Thyroid gland (tissue), 4 donors: Measurements from ENCODE around the gene MMP24OS. TPM values are rescaled to one million over a fixed set of nuclear protein-coding genes. Genes with fewer than 3 reads are reported as not detected.

Experiments
- DNase-seq, 2 donors: peaks; one replicate each; pipeline ENCODE4 v3.0.0-alpha.2; 2019
- H3K27ac ChIP-seq, 3 donors: fragments of 200-600 bp; sonication (generic); 1 replicate in 2 of 3; 2 replicates in 1 of 3; pipeline ENCODE4 v1.5.1; 2016 to 2019; ENCODE audit warnings: mild to moderate bottlenecking in 1 of 3, moderate library complexity in 1 of 3
- H3K27me3 ChIP-seq: fragments of 200-600 bp; sonication (generic); one replicate; pipeline ENCODE4 v1.5.1; 2019
- H3K36me3 ChIP-seq, 2 donors: fragments of 200-600 bp; sonication (generic); one replicate each; pipeline ENCODE4 v1.5.1; 2016 to 2019
- H3K4me1 ChIP-seq, 2 donors: fragments of 200-600 bp; sonication (generic); one replicate each; pipeline ENCODE4 v1.5.1; 2017 to 2019
- H3K4me3 ChIP-seq, 3 donors: fragments of 200-600 bp; sonication (generic); replicated peaks in 1 of 3; 1 replicate in 2 of 3; 2 replicates in 1 of 3; pipeline ENCODE4 v1.5.1; 2016; ENCODE audit warnings: mild to moderate bottlenecking in 1 of 3
- H3K9me3 ChIP-seq: fragments of 200-600 bp; sonication (generic); one replicate; pipeline ENCODE4 v1.5.1; 2017
- POLR2A ChIP-seq, 2 donors: fragments of 450-650 bp; IDR thresholded peaks; one replicate each; pipeline ENCODE4 v1.6.1; 2017; ENCODE audit warnings: antibody characterized with exemption in 2 of 2, mild to moderate bottlenecking in 2 of 2, moderate library complexity in 1 of 2
- WGBS, 2 donors: methylation state at CpG; one replicate each; pipeline ENCODE4 v1.1.5; 2017; 5-methylcytosine and 5-hydroxymethylcytosine counted together
- intact Hi-C: fragments of 100-400 bp; cut with DNase I; formaldehyde crosslinking; loops from one replicate; pipeline ENCODE4 v1.15.1; 2023
- total RNA-seq, 4 donors: library from RNA; depleted of rRNA; stranded (reverse); fragments of >200 nt; gene quantifications; one replicate each; pipeline ENCODE4 v1.2.3, GENCODE V29; 2016
- TF ChIP-seq, protein P1 (sequence below), 6 experiments: fragments of 200-600 bp in 3 of 6; fragments of 450-650 bp in 3 of 6; sonication (generic) in 3 of 6; IDR thresholded peaks; one replicate each; pipeline ENCODE4 v1.5.1; 2016 to 2019; ENCODE audit warnings: antibody characterized with exemption in 6 of 6, mild to moderate bottlenecking in 2 of 6, inconsistent platforms in 1 of 6, moderate library complexity in 1 of 6

Gene MMP24OS
- total RNA-seq, 4 donors from 2014 or later = 18.3 to 40.3 (median 28.8) TPM

DNA sequence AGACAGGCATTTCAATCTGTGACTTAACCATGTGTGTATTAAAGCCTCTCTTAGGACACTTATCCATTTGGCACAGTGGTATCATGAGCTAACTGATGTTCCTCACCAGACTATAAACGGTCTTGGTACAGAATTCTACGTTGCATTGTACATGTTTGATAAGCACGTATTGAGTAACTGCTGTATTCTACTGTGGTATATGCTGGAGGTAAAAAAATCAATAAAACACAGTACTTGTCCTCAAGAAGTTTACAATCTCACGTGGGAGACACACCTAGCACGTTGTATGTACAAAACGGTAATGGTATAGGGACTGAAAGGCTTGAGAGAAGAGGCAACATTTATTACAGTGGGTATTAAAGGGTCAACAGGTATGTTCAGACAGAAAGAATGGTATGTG lies 47.5 kb upstream of the MMP24OS start:
- TF ChIP-seq, protein P1, sequence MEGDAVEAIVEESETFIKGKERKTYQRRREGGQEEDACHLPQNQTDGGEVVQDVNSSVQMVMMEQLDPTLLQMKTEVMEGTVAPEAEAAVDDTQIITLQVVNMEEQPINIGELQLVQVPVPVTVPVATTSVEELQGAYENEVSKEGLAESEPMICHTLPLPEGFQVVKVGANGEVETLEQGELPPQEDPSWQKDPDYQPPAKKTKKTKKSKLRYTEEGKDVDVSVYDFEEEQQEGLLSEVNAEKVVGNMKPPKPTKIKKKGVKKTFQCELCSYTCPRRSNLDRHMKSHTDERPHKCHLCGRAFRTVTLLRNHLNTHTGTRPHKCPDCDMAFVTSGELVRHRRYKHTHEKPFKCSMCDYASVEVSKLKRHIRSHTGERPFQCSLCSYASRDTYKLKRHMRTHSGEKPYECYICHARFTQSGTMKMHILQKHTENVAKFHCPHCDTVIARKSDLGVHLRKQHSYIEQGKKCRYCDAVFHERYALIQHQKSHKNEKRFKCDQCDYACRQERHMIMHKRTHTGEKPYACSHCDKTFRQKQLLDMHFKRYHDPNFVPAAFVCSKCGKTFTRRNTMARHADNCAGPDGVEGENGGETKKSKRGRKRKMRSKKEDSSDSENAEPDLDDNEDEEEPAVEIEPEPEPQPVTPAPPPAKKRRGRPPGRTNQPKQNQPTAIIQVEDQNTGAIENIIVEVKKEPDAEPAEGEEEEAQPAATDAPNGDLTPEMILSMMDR (IDR thresholded peaks at IDR 0.05) = no peak
- no peak for TF ChIP-seq POLR2A (IDR thresholded peaks at IDR 0.05)
- Histone ChIP-seq H3K4me3 (no peak overlapping the region), H3K4me1 (peaks cover 15% of the 10 kb centered on the region in 2 donors), H3K9me3 (no peaks in the 10 kb centered on the region), H3K27ac (no peak overlapping the region), H3K27me3 (no peaks in the 10 kb centered on the region), H3K36me3 (no peaks in the 10 kb centered on the region)
- DNase-seq = no peak
- WGBS, 2 donors = 79 to 88% methylated on average over 6 of the region's 6 CpGs
- intact Hi-C loops = no loop called here

DNA sequence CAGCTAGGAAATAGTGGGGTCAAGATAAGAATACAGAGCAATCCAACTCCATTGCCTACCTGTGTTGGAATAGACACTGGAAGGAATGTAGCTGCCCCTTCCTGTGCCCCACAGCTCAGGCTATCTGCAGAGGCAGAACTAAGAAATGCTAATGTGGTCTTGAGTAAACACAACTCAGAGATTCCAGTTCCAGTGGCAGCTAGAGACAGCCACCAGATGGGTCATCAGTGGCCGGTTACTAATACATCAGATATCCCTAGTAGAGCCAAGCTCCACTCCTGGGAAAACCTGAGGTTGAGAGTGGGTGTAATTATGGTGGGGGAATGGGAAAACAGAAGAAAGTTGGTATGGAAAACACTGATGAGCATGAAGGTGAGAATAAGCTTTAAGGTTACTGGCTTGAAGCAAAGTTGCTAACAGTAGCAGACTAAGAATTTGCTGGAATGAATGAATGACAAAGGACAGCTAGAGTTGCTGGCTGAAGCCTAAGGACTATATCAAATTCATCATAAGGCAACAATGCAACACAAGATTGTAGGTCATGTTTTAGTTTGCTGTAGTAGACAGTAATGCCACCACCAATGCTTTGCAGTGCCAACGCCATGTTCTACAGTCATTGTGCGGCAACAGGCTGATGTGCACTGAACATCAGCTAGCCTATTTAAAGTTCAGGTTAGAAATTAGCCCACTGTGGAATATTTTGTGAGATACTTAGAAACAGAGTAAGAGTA lies 42.6 kb upstream of the MMP24OS start:
- WGBS, 2 donors = 82 to 83% methylated on average over 3 of the region's 3 CpGs
- peaks cover 27 to 32% of the 10 kb centered on the region in 2 donors for H3K4me1 ChIP-seq
- TF ChIP-seq, protein P1 (IDR thresholded peaks at IDR 0.05) = no peak
- TF ChIP-seq POLR2A (IDR thresholded peaks at IDR 0.05) = no peak
- intact Hi-C loops = no loop called here
- H3K9me3 ChIP-seq = no peaks in the 10 kb centered on the region
- no peak for DNase-seq
- no peaks in the 10 kb centered on the region for H3K36me3 ChIP-seq
- no peak overlapping the region for H3K27ac ChIP-seq
- no peaks in the 10 kb centered on the region for H3K27me3 ChIP-seq
- H3K4me3 ChIP-seq = no peak overlapping the region

DNA sequence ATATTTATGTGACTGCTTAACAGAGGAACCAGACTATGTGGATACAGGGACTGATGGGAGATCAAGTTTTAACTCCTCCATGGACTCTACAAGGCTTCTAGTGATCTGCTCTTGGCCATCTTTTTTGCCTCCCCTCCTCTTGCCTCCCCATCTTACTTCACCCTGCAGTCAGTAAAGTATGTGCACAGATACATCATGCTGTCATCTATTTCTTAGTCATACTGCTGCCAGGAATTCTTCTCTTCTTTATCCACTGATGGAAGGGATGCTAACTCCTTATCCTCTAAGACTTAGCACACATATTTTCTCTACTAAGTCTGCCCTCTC lies 41.9 kb upstream of the MMP24OS start:
- Histone ChIP-seq H3K27me3 (no peaks in the 10 kb centered on the region), H3K4me3 (no peak overlapping the region), H3K4me1 (peaks cover 31 to 38% of the 10 kb centered on the region in 2 donors), H3K27ac (no peak overlapping the region), H3K36me3 (no peaks in the 10 kb centered on the region), H3K9me3 (no peaks in the 10 kb centered on the region)
- DNase-seq = no peak
- intact Hi-C loops = no loop called here
- no peak for TF ChIP-seq POLR2A (IDR thresholded peaks at IDR 0.05)
- TF ChIP-seq, protein P1 (IDR thresholded peaks at IDR 0.05) = no peak

DNA sequence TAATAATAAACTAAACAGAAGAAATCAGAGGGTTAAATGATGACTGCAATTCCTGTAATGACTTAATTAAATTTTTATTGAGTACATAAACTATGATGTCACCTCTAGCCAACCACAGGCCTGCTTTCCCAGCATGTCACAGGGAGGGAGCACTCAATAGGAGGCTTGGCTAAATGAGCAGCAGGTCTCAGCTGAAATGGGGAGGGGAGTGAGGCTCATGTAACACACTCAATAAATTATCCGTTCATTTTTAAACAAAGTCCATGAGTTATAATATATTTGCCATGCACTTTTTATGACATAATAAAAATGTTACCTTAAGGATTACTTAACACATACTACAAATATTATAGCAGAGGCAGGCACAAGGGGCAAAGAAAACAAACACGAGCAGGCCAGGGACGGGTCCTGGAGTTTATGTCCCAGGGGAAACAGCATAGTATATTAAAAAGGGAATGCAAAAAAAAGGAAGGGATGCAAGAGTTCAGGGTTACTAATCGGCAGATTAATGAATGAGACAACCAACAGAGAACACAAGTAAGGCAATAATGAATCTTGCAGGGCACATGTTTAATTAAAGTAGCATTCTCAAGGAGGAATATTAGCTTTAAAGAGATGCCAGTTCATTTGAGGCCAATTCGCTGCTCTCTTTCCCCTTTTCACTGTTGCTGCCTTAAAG lies 41.4 kb upstream of the MMP24OS start:
- no peak for TF ChIP-seq POLR2A (IDR thresholded peaks at IDR 0.05)
- TF ChIP-seq, protein P1 (IDR thresholded peaks at IDR 0.05) = no peak
- H3K27ac ChIP-seq = peak overlapping the region in 1 of 3 donors; percentile 95
- intact Hi-C loops = no loop called here
- no peaks in the 10 kb centered on the region for H3K27me3 ChIP-seq
- no peaks in the 10 kb centered on the region for H3K9me3 ChIP-seq
- no peak overlapping the region for H3K4me3 ChIP-seq
- WGBS, 2 donors = 49 to 53% methylated on average over 5 of the region's 5 CpGs
- H3K36me3 ChIP-seq = no peaks in the 10 kb centered on the region
- DNase-seq = no peak
- peaks cover 36 to 42% of the 10 kb centered on the region in 2 donors for H3K4me1 ChIP-seq

DNA sequence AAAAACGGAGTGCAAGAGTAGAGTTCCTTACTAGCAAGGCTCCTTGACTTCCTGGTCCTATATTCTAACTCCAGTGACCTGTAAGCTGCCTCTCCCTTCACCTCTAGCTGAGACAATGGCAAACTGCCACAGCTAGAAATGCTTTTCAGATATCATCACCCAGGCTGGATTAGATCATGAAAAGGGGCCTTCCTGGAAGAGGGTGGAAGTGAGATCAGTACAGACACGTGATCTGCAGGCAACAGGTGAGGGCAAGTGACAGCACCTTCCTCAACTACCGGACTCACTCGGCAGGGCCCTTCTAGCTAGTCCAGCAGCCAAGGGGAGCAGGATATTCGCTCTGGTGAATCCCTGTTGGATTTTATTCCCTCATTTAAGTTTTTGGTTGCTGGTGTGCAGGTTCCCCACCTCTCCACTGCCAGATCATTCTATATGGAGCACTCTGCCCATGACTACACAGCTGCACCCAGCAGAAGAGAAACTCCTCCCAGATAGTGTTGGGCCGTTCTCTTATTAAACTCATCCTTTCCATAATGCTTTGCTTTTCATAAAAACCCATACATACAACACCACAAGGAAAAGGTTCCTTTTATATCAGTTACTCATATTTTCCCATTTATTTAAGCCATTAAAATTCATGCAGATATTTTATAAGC lies 40.7 kb upstream of the MMP24OS start:
- TF ChIP-seq POLR2A (IDR thresholded peaks at IDR 0.05) = no peak
- TF ChIP-seq, protein P1 (IDR thresholded peaks at IDR 0.05) = no peak
- Histone ChIP-seq H3K4me3 (no peak overlapping the region), H3K36me3 (no peaks in the 10 kb centered on the region), H3K27me3 (no peaks in the 10 kb centered on the region), H3K4me1 (peaks cover 42 to 49% of the 10 kb centered on the region in 2 donors), H3K9me3 (no peaks in the 10 kb centered on the region), H3K27ac (peak overlapping the region; percentile 44 to 95 (median 47))
- DNase-seq = peak; percentile 37 to 59
- intact Hi-C loops = no loop called here
- WGBS, 2 donors = 55 to 59% methylated on average over 6 of the region's 6 CpGs
